LoVo (cell line): Measurements from ENCODE around the gene EPHB3.

ENCODE experiments used
- DNase-seq: peaks from one replicate; pipeline ENCODE4 v3.0.0-alpha.2; 2016; ENCODE audit warnings: low spot score

The EPHB3 gene

GRCh38 chr3:184561061-184561912 lies at the start of gene EPHB3:
TSS of gene EPHB3 (plus strand) at chr3:184561785. CDS start at chr3:184562236, 451 bp downstream.
- peak; percentile 98 for DNase-seq

GRCh38 chr3:184512621-184513020 lies 49.0 kb upstream of the EPHB3 start:
- no peak for DNase-seq

- peak; percentile 83 for DNase-seq
Measured at GRCh38 chr3:184513276-184514170, 48.1 kb upstream of the EPHB3 start.

GRCh38 chr3:184514171-184514490 lies 47.5 kb upstream of the EPHB3 start:
- no peak for DNase-seq

GRCh38 chr3:184523825-184524615 lies 37.6 kb upstream of the EPHB3 start:
- peak; percentile 62 for DNase-seq

GRCh38 chr3:184524981-184525336 lies 36.6 kb upstream of the EPHB3 start:
- no peak for DNase-seq

GRCh38 chr3:184525337-184526087 lies 36.1 kb upstream of the EPHB3 start:
- no peak for DNase-seq

GRCh38 chr3:184526088-184526433 lies 35.5 kb upstream of the EPHB3 start:
- no peak for DNase-seq

GRCh38 chr3:184531626-184532280 lies 29.8 kb upstream of the EPHB3 start:
- no peak for DNase-seq

- no peak for DNase-seq
Measured at GRCh38 chr3:184532940-184533732, 28.4 kb upstream of the EPHB3 start.

GRCh38 chr3:184537885-184538665 lies 23.5 kb upstream of the EPHB3 start:
- no peak for DNase-seq

- no peak for DNase-seq
Measured at GRCh38 chr3:184538666-184539431, 22.7 kb upstream of the EPHB3 start.

- no peak for DNase-seq
Measured at GRCh38 chr3:184539801-184540435, 21.7 kb upstream of the EPHB3 start.

GRCh38 chr3:184540777-184541681 lies 20.6 kb upstream of the EPHB3 start:
- DNase-seq = peak; percentile 71

GRCh38 chr3:184541886-184542562 lies 19.6 kb upstream of the EPHB3 start:
- no peak for DNase-seq

GRCh38 chr3:184542577-184542976 lies 19.0 kb upstream of the EPHB3 start:
- no peak for DNase-seq

GRCh38 chr3:184543256-184543655 lies 18.3 kb upstream of the EPHB3 start:
- DNase-seq = no peak
